Epithelial cell of esophagus (primary cell): ENCODE data around the gene DYNLRB2.

Experiments used
- DNase-seq: peaks from one replicate; pipeline ENCODE4 v3.0.0; 2010; ENCODE audit warnings: low read depth
- H3K4me3 ChIP-seq: 2 replicates; pipeline ENCODE4 v1.5.1; 2011; ENCODE audit warnings: mild to moderate bottlenecking, low read length, control low read depth
- CTCF ChIP-seq: IDR thresholded peaks from 2 replicates; pipeline ENCODE4 v1.5.1; 2011; ENCODE audit warnings: low read depth, mild to moderate bottlenecking, low read length, control low read depth, inconsistent platforms; ENCODE audit not compliant: insufficient read depth; ENCODE audit errors: missing control alignments

The DYNLRB2 gene

DNA sequence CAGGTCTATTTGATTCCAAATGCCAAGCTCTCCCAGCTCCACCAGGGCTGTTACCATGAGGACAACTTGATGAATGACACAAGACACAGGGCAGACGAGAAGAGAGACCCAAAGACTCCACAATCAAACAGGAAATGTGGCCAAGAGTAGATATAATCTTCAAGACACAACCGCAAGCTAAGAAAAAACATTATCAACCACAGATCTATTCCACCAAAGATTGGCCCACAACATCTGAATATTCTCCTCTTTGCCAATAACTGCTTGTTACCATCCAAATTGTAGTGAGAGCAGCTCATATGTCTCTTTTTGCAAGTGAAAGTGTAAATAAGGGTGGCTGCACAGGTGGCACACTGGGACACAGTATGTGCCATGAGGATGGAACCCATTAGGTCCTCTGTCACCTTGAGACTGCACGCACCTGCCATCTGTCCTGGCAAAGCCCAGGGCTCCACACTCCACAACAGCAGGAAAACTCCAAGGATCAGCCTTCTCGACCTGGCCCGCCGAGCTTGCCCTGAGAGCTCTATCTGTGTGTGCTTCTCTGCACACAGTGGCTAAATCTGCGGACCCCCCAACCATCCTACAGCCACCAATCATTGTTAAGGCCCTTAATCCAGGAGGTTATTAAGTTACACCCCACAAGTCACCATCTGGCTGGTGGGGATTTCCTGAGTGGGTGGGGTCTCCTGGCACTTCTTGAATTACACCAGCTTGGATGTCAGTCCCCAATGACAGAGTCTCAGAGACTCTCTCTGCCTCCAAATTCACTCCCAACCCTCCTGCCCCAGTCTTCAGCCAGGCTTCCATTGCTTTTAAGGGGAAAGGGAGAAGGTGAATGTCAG is 50.5 kb downstream of the DYNLRB2 start:
- TF ChIP-seq CTCF = no peak
- H3K4me3 ChIP-seq = no peak overlapping the region
- no peak for DNase-seq

DNA sequence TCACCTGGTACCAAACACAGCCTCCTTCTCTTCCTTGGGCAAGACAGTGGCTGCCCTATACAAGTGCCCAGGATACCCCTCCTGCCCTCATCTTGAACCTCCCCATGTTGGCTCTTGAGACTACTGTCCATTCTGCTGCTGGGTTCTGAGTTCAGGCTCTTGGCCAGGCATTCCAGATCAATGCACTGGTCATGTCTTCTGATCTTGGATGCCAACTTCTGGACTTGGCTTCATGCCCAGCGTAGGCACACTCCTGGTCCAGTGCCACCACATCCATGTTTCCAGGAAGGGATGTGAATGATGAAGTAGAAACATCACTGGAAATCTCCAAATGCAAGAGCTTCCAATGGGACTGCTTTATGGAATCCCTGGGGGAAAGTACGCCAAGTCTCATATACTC is 51.5 kb downstream of the DYNLRB2 start:
- DNase-seq = no peak
- TF ChIP-seq CTCF = no peak
- H3K4me3 ChIP-seq = no peak overlapping the region

DNA sequence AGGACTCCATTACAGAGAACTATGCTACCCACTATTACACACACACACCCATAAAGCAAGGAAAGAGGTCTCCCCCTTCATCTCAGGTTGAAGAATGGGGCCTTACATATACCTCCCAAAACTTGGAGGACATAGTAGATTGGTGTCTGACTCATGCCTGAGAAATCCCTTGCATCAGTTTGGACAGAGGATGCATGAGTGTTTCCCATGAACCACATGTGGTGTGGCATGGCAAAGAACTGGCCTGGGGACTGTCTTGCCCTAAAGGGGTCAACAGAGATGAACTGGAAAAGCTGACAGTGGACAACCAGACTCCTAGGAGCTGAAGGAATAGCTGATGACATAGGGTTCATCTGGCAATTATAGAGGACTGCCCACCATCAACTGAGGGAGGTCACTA is 54.0 kb downstream of the DYNLRB2 start:
- no peak for TF ChIP-seq CTCF
- H3K4me3 ChIP-seq = no peak overlapping the region
- DNase-seq = peak; percentile 2

GRCh38 chr16:80596507-80597207 is 55.9 kb downstream of the DYNLRB2 start:
- no peak for DNase-seq
- no peak overlapping the region for H3K4me3 ChIP-seq
- TF ChIP-seq CTCF = no peak

GRCh38 chr16:80599466-80599865 is 58.7 kb downstream of the DYNLRB2 start:
- no peak for DNase-seq
- TF ChIP-seq CTCF = no peak

More at GRCh38 chr16:80599466-80599865, 58.7 kb downstream of the DYNLRB2 start:
- H3K4me3 ChIP-seq = no peak overlapping the region
